CD8-positive, alpha-beta memory T cell (primary cell): ENCODE data around the gene SLC25A17. TPM values are rescaled to one million over a fixed set of nuclear protein-coding genes. Genes with fewer than 3 reads are reported as not detected.
A peak's percentile ranks its signal among the peaks of the same experiment; 100 is the strongest.
"Not testable (repeated sequence)": the region's sequence is repeated elsewhere in the genome, so short reads cannot be mapped to it uniquely, and the experiment has no call there.

Experiments
- CTCF ChIA-PET: fragments of 350-600 bp; sonication (Branson Sonifier 250); formaldehyde crosslinking; loops from one replicate; lab custom pipeline; 2021; ENCODE audit warnings: antibody characterized with exemption; lab: Charles Lee
- POLR2A ChIA-PET: fragments of 350-600 bp; sonication (Branson Sonifier 250); formaldehyde crosslinking; loops from one replicate; lab custom pipeline; 2021; ENCODE audit warnings: antibody characterized with exemption; lab: Charles Lee
- DNase-seq, 5 donors: peaks; one replicate each; pipeline versions ENCODE4 v3.0.0 to v3.0.0-alpha.2; 2020 to 2022; ENCODE audit warnings: mixed read lengths in 1 of 5
- H3K27ac ChIP-seq: one replicate; pipeline ENCODE4 v1.7.0; 2013; ENCODE audit warnings: low read depth, mild to moderate bottlenecking, low read length, moderate library complexity
- H3K27me3 ChIP-seq: 2 replicates; pipeline ENCODE4 v1.7.0; 2013; ENCODE audit warnings: low read length, mild to moderate bottlenecking; ENCODE audit not compliant: insufficient read depth, poor library complexity, severe bottlenecking
- H3K36me3 ChIP-seq: 2 replicates; pipeline ENCODE4 v1.7.0; 2013; ENCODE audit warnings: mild to moderate bottlenecking, low read length, moderate library complexity; ENCODE audit not compliant: insufficient read depth
- H3K4me1 ChIP-seq: 2 replicates; pipeline ENCODE4 v1.7.0; 2013; ENCODE audit warnings: mild to moderate bottlenecking, low read length, moderate library complexity; ENCODE audit not compliant: insufficient read depth
- H3K4me3 ChIP-seq: 2 replicates; pipeline ENCODE4 v1.7.0; 2013; ENCODE audit warnings: mild to moderate bottlenecking, low read length
- H3K9me3 ChIP-seq: 2 replicates; pipeline ENCODE4 v1.7.0; 2013; ENCODE audit warnings: mild to moderate bottlenecking, low read length
- H3K27ac Mint-ChIP-seq, 8 donors: one replicate each; pipeline ENCODE4 v1.8.0; 2020 to 2021; ENCODE audit warnings: mixed read lengths in 8 of 8, mild to moderate bottlenecking in 6 of 8, inconsistent platforms in 3 of 8, moderate library complexity in 3 of 8
- H3K27me3 Mint-ChIP-seq, 2 donors: one replicate each; pipeline ENCODE4 v1.8.0; 2020 to 2021; ENCODE audit warnings: mixed read lengths in 2 of 2, mild to moderate bottlenecking in 1 of 2, moderate library complexity in 1 of 2
- H3K36me3 Mint-ChIP-seq, 3 donors: one replicate each; pipeline ENCODE4 v1.8.0; 2020 to 2021; ENCODE audit warnings: mixed read lengths in 3 of 3, inconsistent platforms in 1 of 3, mild to moderate bottlenecking in 1 of 3
- H3K4me1 Mint-ChIP-seq, 3 donors: one replicate each; pipeline ENCODE4 v1.8.0; 2020 to 2021; ENCODE audit warnings: mixed read lengths in 3 of 3, inconsistent platforms in 1 of 3, mild to moderate bottlenecking in 1 of 3
- H3K4me3 Mint-ChIP-seq, 7 donors: one replicate each; pipeline ENCODE4 v1.8.0; 2020 to 2021; ENCODE audit warnings: mixed read lengths in 7 of 7, mild to moderate bottlenecking in 6 of 7, moderate library complexity in 4 of 7, inconsistent platforms in 2 of 7
- H3K9me3 Mint-ChIP-seq, 5 donors: one replicate each; pipeline ENCODE4 v1.8.0; 2020 to 2022; ENCODE audit warnings: mixed read lengths in 5 of 5, mild to moderate bottlenecking in 3 of 5, moderate library complexity in 2 of 5, inconsistent platforms in 1 of 5
- polyA plus RNA-seq: library from polyadenylated mRNA; unstranded; fragments of 300-500 nt; fragmentation: Illumina TruSeq; gene quantifications from one replicate; pipeline ENCODE4 v1.2.3, GENCODE V29; 2021
- total RNA-seq, 2 experiments: library from RNA; stranded (reverse); gene quantifications; one replicate each; pipeline ENCODE4 v1.2.3, GENCODE V29; 2021

The SLC25A17 gene
- total and polyA plus RNA-seq, 3 experiments from 2014 or later: 17.6 to 35.1 (median 31.4) TPM

GRCh38 chr22:40766956-40767355 lies 52.2 kb downstream of the SLC25A17 start:
- Mint-ChIP-seq H3K9me3 (no peaks in the 10 kb centered on the region), H3K36me3 (peaks cover 0 to 29% (median 13%) of the 10 kb centered on the region in 3 donors), H3K4me3 (peak overlapping the region in 1 of 7 donors; percentile 27), H3K27me3 (no peaks in the 10 kb centered on the region), H3K27ac (no peak overlapping the region), H3K4me1 (peaks cover 10 to 13% (median 11%) of the 10 kb centered on the region in 3 donors)
- H3K4me1 ChIP-seq: peaks cover 13% of the 10 kb centered on the region
- DNase-seq: no peak
- H3K27ac ChIP-seq: no peak overlapping the region
- POLR2A ChIA-PET: no interaction called here
- CTCF ChIA-PET: interaction anchor here (1.8 kb wide), 1 partner anchor 84 kb away, joined by 5 read pairs; no protein-coding TSS in a partner anchor
- H3K27me3 ChIP-seq: no peaks in the 10 kb centered on the region
- H3K9me3 ChIP-seq: no peaks in the 10 kb centered on the region
- no peak overlapping the region for H3K4me3 ChIP-seq
- no peaks in the 10 kb centered on the region for H3K36me3 ChIP-seq

GRCh38 chr22:40764763-40765441 lies 54.2 kb downstream of the SLC25A17 start:
- CTCF ChIA-PET: interaction anchor here (1.3 kb wide), 1 partner anchor 82 kb away, joined by 6 read pairs; no protein-coding TSS in a partner anchor
- Histone ChIP-seq H3K9me3 (no peaks in the 10 kb centered on the region), H3K27me3 (no peaks in the 10 kb centered on the region), H3K36me3 (no peaks in the 10 kb centered on the region), H3K4me3 (no peak overlapping the region), H3K27ac (no peak overlapping the region), H3K4me1 (peaks cover 13% of the 10 kb centered on the region)
- Mint-ChIP-seq H3K9me3 (no peaks in the 10 kb centered on the region), H3K4me1 (peaks cover 10 to 13% (median 11%) of the 10 kb centered on the region in 3 donors), H3K4me3 (peak overlapping the region in 1 of 7 donors; percentile 5), H3K27ac (peak overlapping the region; percentile 1 to 74 (median 44)), H3K36me3 (peaks cover 0 to 11% (median 4%) of the 10 kb centered on the region in 3 donors), H3K27me3 (no peaks in the 10 kb centered on the region)
- peak in 1 of 5 donors; percentile 16 for DNase-seq
- POLR2A ChIA-PET: no interaction called here

- DNase-seq: no peak
- Mint-ChIP-seq H3K4me1 (peaks cover under 1 to 3% (median 3%) of the 10 kb centered on the region in 3 donors), H3K36me3 (no peaks in the 10 kb centered on the region), H3K4me3 (no peak overlapping the region), H3K9me3 (no peaks in the 10 kb centered on the region), H3K27me3 (no peaks in the 10 kb centered on the region), H3K27ac (no peak overlapping the region)
- CTCF ChIA-PET: interaction anchor here (0.7 to 5.9 kb wide), 7 partner anchors 8 to 113 kb away, joined by 3 to 57 read pairs (median 4); no protein-coding TSS in a partner anchor
- Histone ChIP-seq H3K9me3 (no peaks in the 10 kb centered on the region), H3K4me3 (no peak overlapping the region), H3K27ac (no peak overlapping the region), H3K27me3 (no peaks in the 10 kb centered on the region), H3K36me3 (no peaks in the 10 kb centered on the region), H3K4me1 (peaks cover 5% of the 10 kb centered on the region)
- POLR2A ChIA-PET: interaction anchor here (0.6 kb wide), 1 partner anchor 93 kb away, joined by 3 read pairs; no protein-coding TSS in a partner anchor
Observed at GRCh38 chr22:40759294-40759840, 59.8 kb downstream of the SLC25A17 start.

GRCh38 chr22:40758851-40759250 lies 60.3 kb downstream of the SLC25A17 start:
- H3K9me3 Mint-ChIP-seq, H3K36me3 ChIP-seq, H3K4me3 ChIP-seq, H3K27ac Mint-ChIP-seq, H3K36me3 Mint-ChIP-seq, H3K4me3 Mint-ChIP-seq, H3K27ac ChIP-seq, DNase-seq, H3K4me1 Mint-ChIP-seq, H3K9me3 ChIP-seq, POLR2A ChIA-PET, H3K27me3 Mint-ChIP-seq, H3K4me1 ChIP-seq, H3K27me3 ChIP-seq: not testable (repeated sequence)
- CTCF ChIA-PET: interaction anchor here (1.1 to 5.9 kb wide), 2 partner anchors 12 to 75 kb away, joined by 4 to 57 read pairs; no protein-coding TSS in a partner anchor

- peak overlapping the region in 2 of 8 donors; percentile 5 to 17 for H3K27ac Mint-ChIP-seq
Observed at GRCh38 chr22:40758390-40758789, 60.8 kb downstream of the SLC25A17 start.

GRCh38 chr22:40757071-40757470 lies 62.1 kb downstream of the SLC25A17 start:
- ChIA-PET CTCF (interaction anchor here (1.1 to 2.7 kb wide), 3 partner anchors 10 to 74 kb away, joined by 3 to 14 read pairs (median 3); no protein-coding TSS in a partner anchor), POLR2A (no interaction called here)
- Mint-ChIP-seq H3K4me1 (no peaks in the 10 kb centered on the region), H3K4me3 (no peak overlapping the region), H3K9me3 (no peaks in the 10 kb centered on the region), H3K27me3 (peaks cover 0 to under 1% of the 10 kb centered on the region in 2 donors), H3K27ac (no peak overlapping the region), H3K36me3 (no peaks in the 10 kb centered on the region)
- Histone ChIP-seq H3K27me3 (no peaks in the 10 kb centered on the region), H3K27ac (no peak overlapping the region), H3K36me3 (no peaks in the 10 kb centered on the region), H3K4me1 (no peaks in the 10 kb centered on the region), H3K9me3 (no peaks in the 10 kb centered on the region), H3K4me3 (no peak overlapping the region)
- no peak for DNase-seq

More at GRCh38 chr22:40758390-40758789, 60.8 kb downstream of the SLC25A17 start:
- Histone ChIP-seq H3K36me3 (no peaks in the 10 kb centered on the region), H3K4me3 (no peak overlapping the region), H3K27me3 (no peaks in the 10 kb centered on the region), H3K4me1 (no peaks in the 10 kb centered on the region), H3K9me3 (no peaks in the 10 kb centered on the region), H3K27ac (no peak overlapping the region)
- no peaks in the 10 kb centered on the region for H3K9me3 Mint-ChIP-seq
- no peak for DNase-seq
- no peaks in the 10 kb centered on the region for H3K27me3 Mint-ChIP-seq
- CTCF ChIA-PET: interaction anchor here (5.9 kb wide), 1 partner anchor 75 kb away, joined by 57 read pairs; no protein-coding TSS in a partner anchor
- peaks cover 0 to 1% (median 0%) of the 10 kb centered on the region in 3 donors for H3K4me1 Mint-ChIP-seq
- H3K4me3 Mint-ChIP-seq: no peak overlapping the region
- POLR2A ChIA-PET: interaction anchor here (0.6 kb wide), 1 partner anchor 225 kb away, joined by 3 read pairs; no protein-coding TSS in a partner anchor
- no peaks in the 10 kb centered on the region for H3K36me3 Mint-ChIP-seq

GRCh38 chr22:40753114-40753513 lies 66.0 kb downstream of the SLC25A17 start:
- Mint-ChIP-seq H3K9me3 (no peaks in the 10 kb centered on the region), H3K4me3 (no peak overlapping the region), H3K27ac (no peak overlapping the region), H3K27me3 (peaks cover 0 to 2% of the 10 kb centered on the region in 2 donors), H3K36me3 (no peaks in the 10 kb centered on the region), H3K4me1 (no peaks in the 10 kb centered on the region)
- H3K27me3 ChIP-seq: no peaks in the 10 kb centered on the region
- no peak for DNase-seq
- H3K27ac ChIP-seq: no peak overlapping the region
- H3K9me3 ChIP-seq: no peaks in the 10 kb centered on the region
- no peaks in the 10 kb centered on the region for H3K4me1 ChIP-seq
- ChIA-PET POLR2A (interaction anchor here (0.5 kb wide), 1 partner anchor 62 kb away, joined by 3 read pairs; no protein-coding TSS in a partner anchor), CTCF (interaction anchor here (0.9 to 2.8 kb wide), 2 partner anchors 70 to 229 kb away, joined by 3 to 12 read pairs; no protein-coding TSS in a partner anchor)
- H3K4me3 ChIP-seq: no peak overlapping the region
- H3K36me3 ChIP-seq: no peaks in the 10 kb centered on the region
